ENCODE results near the gene KLF16.

DNA sequence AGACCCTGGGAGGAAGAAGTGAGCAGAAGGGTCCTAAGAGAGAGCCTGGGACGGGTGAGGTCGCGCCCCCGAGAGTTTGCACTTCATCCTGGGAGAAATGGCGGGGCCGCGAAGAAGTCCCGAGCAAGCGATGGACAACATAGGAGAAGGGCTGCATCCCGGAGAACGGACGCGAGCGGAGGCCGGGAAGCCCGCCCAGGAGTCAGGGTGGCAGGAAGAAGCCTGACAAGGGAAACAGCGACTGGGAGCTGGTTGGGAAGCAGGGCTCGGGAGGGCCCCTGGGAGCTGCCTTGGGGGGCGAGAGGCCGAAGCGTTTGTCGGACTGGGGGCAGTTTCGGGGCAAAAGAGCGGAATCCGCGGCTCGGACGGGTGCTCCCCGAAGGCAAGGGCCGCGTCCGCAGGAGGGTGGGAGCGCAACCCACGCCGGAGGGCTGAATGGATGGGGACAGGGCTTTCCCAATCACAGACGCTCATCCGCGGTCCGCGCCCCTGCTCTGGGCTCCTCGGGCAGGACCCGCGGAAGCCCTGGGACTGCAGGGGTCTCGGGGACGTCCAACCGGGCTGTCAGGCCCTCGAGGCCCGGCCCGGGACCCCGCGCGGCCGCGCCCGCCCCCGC lies 21.4 kb upstream of the KLF16 start:
- TF ChIP-seq, protein P1, sequence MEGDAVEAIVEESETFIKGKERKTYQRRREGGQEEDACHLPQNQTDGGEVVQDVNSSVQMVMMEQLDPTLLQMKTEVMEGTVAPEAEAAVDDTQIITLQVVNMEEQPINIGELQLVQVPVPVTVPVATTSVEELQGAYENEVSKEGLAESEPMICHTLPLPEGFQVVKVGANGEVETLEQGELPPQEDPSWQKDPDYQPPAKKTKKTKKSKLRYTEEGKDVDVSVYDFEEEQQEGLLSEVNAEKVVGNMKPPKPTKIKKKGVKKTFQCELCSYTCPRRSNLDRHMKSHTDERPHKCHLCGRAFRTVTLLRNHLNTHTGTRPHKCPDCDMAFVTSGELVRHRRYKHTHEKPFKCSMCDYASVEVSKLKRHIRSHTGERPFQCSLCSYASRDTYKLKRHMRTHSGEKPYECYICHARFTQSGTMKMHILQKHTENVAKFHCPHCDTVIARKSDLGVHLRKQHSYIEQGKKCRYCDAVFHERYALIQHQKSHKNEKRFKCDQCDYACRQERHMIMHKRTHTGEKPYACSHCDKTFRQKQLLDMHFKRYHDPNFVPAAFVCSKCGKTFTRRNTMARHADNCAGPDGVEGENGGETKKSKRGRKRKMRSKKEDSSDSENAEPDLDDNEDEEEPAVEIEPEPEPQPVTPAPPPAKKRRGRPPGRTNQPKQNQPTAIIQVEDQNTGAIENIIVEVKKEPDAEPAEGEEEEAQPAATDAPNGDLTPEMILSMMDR (IDR thresholded peaks at IDR 0.05; ENCODE audit: low read length): no peak
- no peak for TF ChIP-seq EZH2 (IDR thresholded peaks at IDR 0.05; ENCODE audit: borderline replicate concordance, low read length)

All from OCI-LY1 (cell line).